Fibroblast of villous mesenchyme (primary cell): ENCODE measurements around the gene HIF3A. TPM values are rescaled to one million over a fixed set of nuclear protein-coding genes. Genes with fewer than 3 reads are reported as not detected.

Experiments used
- DNase-seq: peaks from one replicate; pipeline ENCODE4 v3.0.0-alpha.2; 2010; ENCODE audit warnings: low read depth
- H3K4me3 ChIP-seq: 2 replicates; pipeline ENCODE4 v1.5.1; 2011; ENCODE audit warnings: low read depth, mild to moderate bottlenecking, low read length
- CTCF ChIP-seq: IDR thresholded peaks from 2 replicates; pipeline ENCODE4 v1.5.1; 2012; ENCODE audit warnings: low read depth, mild to moderate bottlenecking, low read length; ENCODE audit not compliant: insufficient read depth
- small RNA-seq: library from RNA; depleted of rRNA; stranded (forward); fragments of <200 nt; gene quantifications from one replicate; pipeline ENCODE3, GENCODE V24; 2012
- total RNA-seq: library from RNA; depleted of rRNA; stranded (reverse); fragments of >200 nt; gene quantifications from 2 replicates; pipeline ENCODE4 v1.2.3, GENCODE V29; 2012

The HIF3A gene
- total RNA-seq, 1 donor, result 0.43 TPM

- no peak overlapping the region for H3K4me3 ChIP-seq
- DNase-seq, result no peak
- TF ChIP-seq CTCF, result no peak
Observed at GRCh38 chr19:46390866-46391265, 94.0 kb downstream of the HIF3A start.

- no peak for TF ChIP-seq CTCF
- no peak for DNase-seq
- no peak overlapping the region for H3K4me3 ChIP-seq
Observed at GRCh38 chr19:46391296-46392251, 94.7 kb downstream of the HIF3A start.

- peak; percentile 83 for DNase-seq
- no peak overlapping the region for H3K4me3 ChIP-seq
- TF ChIP-seq CTCF, result no peak
Observed at GRCh38 chr19:46392252-46392801, 95.5 kb downstream of the HIF3A start.

- TF ChIP-seq CTCF, result no peak
- DNase-seq, result peak; percentile 46
- no peak overlapping the region for H3K4me3 ChIP-seq
Observed at GRCh38 chr19:46392837-46393236, 96.0 kb downstream of the HIF3A start.

Small RNA genes lying within 50 kb of the gene (small RNA-seq; reads per million reads assigned to genes)
- not detected for gene RNU6-924P

Other genes with a start within 250 kb of the HIF3A start
- gene IGFL3, start 172.4 kb upstream of the HIF3A start, total RNA-seq, result not detected in 2 replicates
- not detected in 2 replicates for gene IGFL2, start 148.8 kb upstream of the HIF3A start, total RNA-seq
- gene IGFL1, start 67.3 kb upstream of the HIF3A start, total RNA-seq, result not detected in 2 replicates
- 44.9 and 48.3 TPM in 2 replicates for gene PPP5C, start 50.0 kb downstream of the HIF3A start, total RNA-seq
- 8.6 and 12.9 TPM in 2 replicates for gene CCDC8, start 116.5 kb downstream of the HIF3A start, total RNA-seq
- gene PNMA8C, start 131.9 kb downstream of the HIF3A start, total RNA-seq, result under 0.01 TPM in 2 replicates
- 0.97 and 9.9 TPM in 2 replicates for gene PNMA8A, start 174.5 kb downstream of the HIF3A start, total RNA-seq
- 0.32 and 0.43 TPM in 2 replicates for gene PNMA8B, start 198.8 kb downstream of the HIF3A start, total RNA-seq